ENCODE results near the gene DNAH17. TPM values are rescaled to one million over a fixed set of nuclear protein-coding genes. Genes with fewer than 3 reads are reported as not detected.

The DNAH17 gene
- total RNA-seq, result under 0.01 TPM in 1 of 2 replicates, not detected in the other

GRCh38 chr17:78577296-78577695 lies at the start of gene DNAH17:
Gene DNAH17 (minus strand): TSS chr17:78577396. CDS start chr17:78575057, 2,339 bp downstream.

GRCh38 chr17:78378225-78379130 lies 198.7 kb downstream of the DNAH17 start, which contains the start of gene PGS1:
Gene PGS1 (plus strand): TSS chr17:78378649. CDS start chr17:78378666, 17 bp downstream.

Small RNAs within 50 kb of the gene (small RNA-seq; reads per million reads assigned to genes)
- gene RF00415 (not detected), gene RN7SL454P (not detected)

Other genes with a start within 250 kb of the DNAH17 start
- 47.3 and 107 TPM in 2 replicates for gene SOCS3, start 217.3 kb downstream of the DNAH17 start, total RNA-seq
- gene PGS1, start 198.7 kb downstream of the DNAH17 start, total RNA-seq, result 31.7 and 34.2 TPM in 2 replicates
- 9.9 and 11.9 TPM in 2 replicates for gene CYTH1, start 204.9 kb upstream of the DNAH17 start, total RNA-seq